KMS-11 (cell line): ENCODE data around the gene RAPGEF6.

Source experiments
- H2AFZ ChIP-seq: fragments of 200-600 bp; sonication (generic); 2 replicates; pipeline ENCODE4 v1.6.1; 2016; ENCODE audit warnings: antibody characterized with exemption, mixed run types, low read depth
- H3K27ac ChIP-seq: fragments of 200-600 bp; sonication (generic); 2 replicates; pipeline ENCODE4 v1.6.1; 2016; ENCODE audit warnings: mild to moderate bottlenecking, mixed run types
- H3K27me3 ChIP-seq: fragments of 200-600 bp; sonication (generic); 2 replicates; pipeline ENCODE4 v1.6.1; 2017; ENCODE audit warnings: mild to moderate bottlenecking, low read depth, mixed run types, moderate library complexity; ENCODE audit not compliant: insufficient read depth
- H3K36me3 ChIP-seq: fragments of 200-600 bp; sonication (generic); 2 replicates; pipeline ENCODE4 v1.6.1; 2017; ENCODE audit warnings: mild to moderate bottlenecking, mixed run types; ENCODE audit not compliant: insufficient read depth
- H3K4me1 ChIP-seq: fragments of 200-600 bp; sonication (generic); 2 replicates; pipeline ENCODE4 v1.6.1; 2016; ENCODE audit warnings: mild to moderate bottlenecking, low read depth, mixed run types; ENCODE audit not compliant: poor library complexity, severe bottlenecking
- H3K4me2 ChIP-seq: fragments of 200-600 bp; sonication (generic); 2 replicates; pipeline ENCODE4 v1.7.0; 2016; ENCODE audit warnings: mild to moderate bottlenecking, mixed run types
- H3K4me3 ChIP-seq: fragments of 200-600 bp; sonication (generic); IDR thresholded peaks from 2 replicates; pipeline ENCODE4 v1.6.1; 2017; ENCODE audit warnings: low read depth, low read length, mixed read lengths; ENCODE audit not compliant: insufficient read depth
- H3K79me2 ChIP-seq: fragments of 200-600 bp; sonication (generic); 2 replicates; pipeline ENCODE4 v1.6.1; 2016; ENCODE audit warnings: low read depth, mixed run types; ENCODE audit not compliant: insufficient read depth
- H3K9ac ChIP-seq: fragments of 200-600 bp; sonication (generic); 2 replicates; pipeline ENCODE4 v1.6.1; 2016; ENCODE audit warnings: mild to moderate bottlenecking, mixed run types
- H4K20me1 ChIP-seq: fragments of 200-600 bp; sonication (generic); 2 replicates; pipeline ENCODE4 v1.6.1; 2016; ENCODE audit warnings: mild to moderate bottlenecking, mixed run types; ENCODE audit not compliant: insufficient read depth
- TF ChIP-seq, protein P1 (sequence below): fragments of 200-600 bp; sonication (generic); conservative IDR thresholded peaks from 2 replicates; pipeline ENCODE4 v1.6.1; 2017; ENCODE audit warnings: low read depth, mild to moderate bottlenecking, antibody characterized with exemption, low read length, moderate library complexity, mixed read lengths

The RAPGEF6 gene

DNA sequence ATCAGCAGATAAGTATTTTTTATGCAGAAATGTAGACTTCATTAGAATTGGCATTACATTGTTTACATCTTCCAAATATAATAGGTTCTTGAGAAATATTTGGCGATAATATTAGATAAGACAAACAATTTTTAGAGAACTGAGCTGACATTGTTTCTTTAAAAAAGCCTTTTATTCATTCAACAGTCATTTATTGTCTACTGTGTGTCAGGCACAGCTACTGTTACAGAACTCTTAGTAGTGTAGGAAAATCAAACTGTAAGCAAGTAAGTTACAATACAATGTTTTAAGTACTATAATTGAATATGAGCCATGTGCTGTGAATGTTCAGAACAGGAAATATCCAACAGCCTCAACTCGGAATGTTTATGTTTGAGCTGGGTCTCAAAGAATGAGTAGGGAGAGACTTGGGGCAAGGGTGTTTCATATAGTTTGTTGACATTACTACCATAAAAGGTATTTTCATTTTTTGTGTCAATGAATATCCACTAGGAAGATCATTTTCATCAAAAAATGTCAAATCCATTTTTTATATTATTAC is 257.2 kb downstream of the RAPGEF6 start:
- peak overlapping the region; percentile 99 for H3K27ac ChIP-seq
- no peaks in the 10 kb centered on the region for H3K36me3 ChIP-seq
- peak overlapping the region; percentile 91 for H3K4me2 ChIP-seq
- TF ChIP-seq, protein P1, sequence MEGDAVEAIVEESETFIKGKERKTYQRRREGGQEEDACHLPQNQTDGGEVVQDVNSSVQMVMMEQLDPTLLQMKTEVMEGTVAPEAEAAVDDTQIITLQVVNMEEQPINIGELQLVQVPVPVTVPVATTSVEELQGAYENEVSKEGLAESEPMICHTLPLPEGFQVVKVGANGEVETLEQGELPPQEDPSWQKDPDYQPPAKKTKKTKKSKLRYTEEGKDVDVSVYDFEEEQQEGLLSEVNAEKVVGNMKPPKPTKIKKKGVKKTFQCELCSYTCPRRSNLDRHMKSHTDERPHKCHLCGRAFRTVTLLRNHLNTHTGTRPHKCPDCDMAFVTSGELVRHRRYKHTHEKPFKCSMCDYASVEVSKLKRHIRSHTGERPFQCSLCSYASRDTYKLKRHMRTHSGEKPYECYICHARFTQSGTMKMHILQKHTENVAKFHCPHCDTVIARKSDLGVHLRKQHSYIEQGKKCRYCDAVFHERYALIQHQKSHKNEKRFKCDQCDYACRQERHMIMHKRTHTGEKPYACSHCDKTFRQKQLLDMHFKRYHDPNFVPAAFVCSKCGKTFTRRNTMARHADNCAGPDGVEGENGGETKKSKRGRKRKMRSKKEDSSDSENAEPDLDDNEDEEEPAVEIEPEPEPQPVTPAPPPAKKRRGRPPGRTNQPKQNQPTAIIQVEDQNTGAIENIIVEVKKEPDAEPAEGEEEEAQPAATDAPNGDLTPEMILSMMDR = no peak
- no peak overlapping the region for H2AFZ ChIP-seq
- H3K4me1 ChIP-seq = peaks cover 100% of the 10 kb centered on the region
- peaks cover 47% of the 10 kb centered on the region for H3K79me2 ChIP-seq
- peak overlapping the region; percentile 28; the same call in 1 of the 2 replicates for H3K9ac ChIP-seq
- H4K20me1 ChIP-seq = no peaks in the 10 kb centered on the region
- no peaks in the 10 kb centered on the region for H3K27me3 ChIP-seq
- H3K4me3 ChIP-seq = no peak overlapping the region

DNA sequence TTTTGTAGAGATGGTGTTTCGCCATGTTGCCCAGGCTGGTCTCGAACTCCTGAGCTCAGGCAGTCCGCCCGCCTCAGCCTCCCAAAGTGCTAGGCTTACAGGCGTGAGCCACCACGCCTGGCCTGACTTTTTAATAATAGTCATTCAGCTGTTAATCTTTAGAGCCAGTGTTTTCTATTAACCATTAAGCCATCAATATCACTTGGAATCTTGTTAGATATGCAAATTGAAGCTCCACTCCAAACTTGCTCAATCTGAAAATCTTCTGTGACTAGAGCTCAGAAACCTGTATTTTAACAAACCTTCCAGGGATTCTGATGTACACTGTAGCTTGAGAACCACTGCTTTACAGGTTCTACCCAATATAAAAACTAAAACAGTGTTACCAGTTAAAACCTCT is 257.7 kb downstream of the RAPGEF6 start:
- peak overlapping the region; percentile 99 for H3K27ac ChIP-seq
- no peak overlapping the region for H3K4me3 ChIP-seq
- H2AFZ ChIP-seq = no peak overlapping the region
- peak overlapping the region; percentile 91 for H3K4me2 ChIP-seq
- H3K9ac ChIP-seq = peak overlapping the region; percentile 28; the same call in 1 of the 2 replicates
- TF ChIP-seq, protein P1 = no peak
- H3K4me1 ChIP-seq = peaks cover 100% of the 10 kb centered on the region
- no peaks in the 10 kb centered on the region for H3K27me3 ChIP-seq
- no peaks in the 10 kb centered on the region for H3K36me3 ChIP-seq
- H3K79me2 ChIP-seq = peaks cover 52% of the 10 kb centered on the region
- no peaks in the 10 kb centered on the region for H4K20me1 ChIP-seq

DNA sequence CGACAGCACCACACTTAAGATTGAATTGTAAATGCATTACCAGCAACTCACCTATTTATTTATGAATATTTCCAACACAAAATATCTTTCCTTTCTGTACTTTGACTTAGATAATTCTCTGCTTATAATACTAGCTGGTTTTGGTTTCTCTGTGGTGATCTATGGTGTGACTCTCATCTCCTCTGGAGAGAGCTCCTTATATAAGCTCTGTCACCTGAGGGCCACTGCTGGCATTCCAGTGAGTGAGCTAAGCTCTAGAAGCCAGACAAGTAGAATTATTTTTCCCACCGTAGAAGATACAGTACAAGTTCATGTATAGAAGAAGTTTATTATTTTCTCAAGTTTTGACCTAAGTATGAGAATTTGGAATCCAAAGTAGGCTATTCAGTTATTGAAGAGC is 259.7 kb downstream of the RAPGEF6 start:
- Histone ChIP-seq H3K27me3 (no peaks in the 10 kb centered on the region), H3K27ac (peak overlapping the region; percentile 99), H3K4me3 (no peak overlapping the region), H3K36me3 (no peaks in the 10 kb centered on the region), H3K79me2 (peaks cover 72% of the 10 kb centered on the region), H3K4me2 (peak overlapping the region; percentile 91), H2AFZ (no peak overlapping the region), H3K9ac (peak overlapping the region; percentile 7; the same call in 1 of the 2 replicates), H4K20me1 (no peaks in the 10 kb centered on the region), H3K4me1 (peaks cover 100% of the 10 kb centered on the region)
- TF ChIP-seq, protein P1 = no peak
